WTC11 (cell line): ENCODE data around the gene GON7. TPM values are rescaled to one million over a fixed set of nuclear protein-coding genes. Genes with fewer than 3 reads are reported as not detected.

Experiments used
- ATAC-seq: fragments of 200-7000 bp; cut with Tn5 transposase; 2 replicates; pipeline ENCODE4 v1.10.0; 2021; ENCODE audit warnings: mild to moderate bottlenecking, moderate library complexity
- CTCF ChIA-PET: fragments of 300-600 bp; sonication (Branson Sonifier 250); formaldehyde crosslinking; loops from one replicate; lab custom pipeline; 2021; ENCODE audit warnings: antibody characterized with exemption; lab: Charles Lee
- POLR2A ChIA-PET: fragments of 350-600 bp; sonication (Branson Sonifier 250); formaldehyde crosslinking; loops from one replicate; lab custom pipeline; 2021; ENCODE audit warnings: antibody characterized with exemption; lab: Charles Lee
- DNase-seq: peaks from one replicate; pipeline ENCODE4 v3.0.0; 2021; ENCODE audit warnings: low spot score
- H3K27ac Mint-ChIP-seq: 2 replicates; pipeline ENCODE4 v1.8.0; 2021; ENCODE audit warnings: mixed read lengths
- H3K27me3 Mint-ChIP-seq: 2 replicates; pipeline ENCODE4 v1.8.0; 2021; ENCODE audit warnings: low read depth, mild to moderate bottlenecking, moderate library complexity, mixed read lengths
- H3K36me3 Mint-ChIP-seq: 2 replicates; pipeline ENCODE4 v1.8.0; 2021; ENCODE audit warnings: mixed read lengths
- H3K4me1 Mint-ChIP-seq: 2 replicates; pipeline ENCODE4 v1.8.0; 2022; ENCODE audit warnings: mixed read lengths
- H3K4me3 Mint-ChIP-seq: 2 replicates; pipeline ENCODE4 v1.8.0; 2021; ENCODE audit warnings: mild to moderate bottlenecking, moderate library complexity, mixed read lengths
- H3K9me3 Mint-ChIP-seq: 2 replicates; pipeline ENCODE4 v1.8.0; 2021; ENCODE audit warnings: mixed read lengths
- AR ChIP-seq: fragments of 250-450 bp; sonication (Bioruptor Pico); IDR thresholded peaks from 2 replicates; pipeline ENCODE4 v1.9.0; 2021; ENCODE audit warnings: mild to moderate bottlenecking
- ELF4 ChIP-seq: sonication (generic); formaldehyde crosslinking; IDR thresholded peaks from 2 replicates; pipeline ENCODE4 v1.8.1; 2022; ENCODE audit warnings: low read depth, mild to moderate bottlenecking, moderate library complexity, missing genetic modification reagents
- EMX1 ChIP-seq: fragments of 250-450 bp; sonication (Bioruptor Pico); IDR thresholded peaks from 2 replicates; pipeline ENCODE4 v1.8.0; 2021; ENCODE audit warnings: mild to moderate bottlenecking
- FOXP4 ChIP-seq: sonication (generic); formaldehyde crosslinking; IDR thresholded peaks from 2 replicates; pipeline ENCODE4 v1.8.0; 2022; ENCODE audit warnings: mild to moderate bottlenecking, missing genetic modification reagents
- IRF1 ChIP-seq: sonication (generic); formaldehyde crosslinking; IDR thresholded peaks from 2 replicates; pipeline ENCODE4 v1.8.0; 2023; ENCODE audit warnings: missing genetic modification reagents
- NFATC4 ChIP-seq: fragments of 250-450 bp; sonication (Bioruptor Pico); IDR thresholded peaks from 2 replicates; pipeline ENCODE4 v1.9.0; 2021; ENCODE audit warnings: mild to moderate bottlenecking
- NR1H2 ChIP-seq: sonication (generic); formaldehyde crosslinking; IDR thresholded peaks from 2 replicates; pipeline ENCODE4 v1.9.0; 2021; ENCODE audit warnings: mild to moderate bottlenecking, moderate library complexity, missing genetic modification reagents
- OVOL2 ChIP-seq: fragments of 250-450 bp; sonication (Bioruptor Pico); IDR thresholded peaks from 2 replicates; pipeline ENCODE4 v1.9.0; 2021; ENCODE audit warnings: mild to moderate bottlenecking, borderline replicate concordance
- PRRX2 ChIP-seq: fragments of 250-450 bp; sonication (Bioruptor Pico); IDR thresholded peaks from 2 replicates; pipeline ENCODE4 v1.8.0; 2021; ENCODE audit warnings: mild to moderate bottlenecking
- TEAD4 ChIP-seq: sonication (generic); formaldehyde crosslinking; IDR thresholded peaks from 2 replicates; pipeline ENCODE4 v1.8.0; 2022; ENCODE audit warnings: mild to moderate bottlenecking, missing genetic modification reagents
- ZNF138 ChIP-seq: sonication (generic); formaldehyde crosslinking; conservative IDR thresholded peaks from 2 replicates; pipeline ENCODE4 v1.8.1; 2022; ENCODE audit warnings: mild to moderate bottlenecking, moderate library complexity, missing genetic modification reagents
- ZNF232 ChIP-seq: sonication (generic); formaldehyde crosslinking; IDR thresholded peaks from 2 replicates; pipeline ENCODE4 v1.8.0; 2022; ENCODE audit warnings: mild to moderate bottlenecking, missing genetic modification reagents
- ZNF416 ChIP-seq: fragments of 250-450 bp; sonication (Bioruptor Pico); IDR thresholded peaks from 2 replicates; pipeline ENCODE4 v1.9.0; 2021; ENCODE audit warnings: mild to moderate bottlenecking, inconsistent platforms
- ZNF423 ChIP-seq: fragments of 250-450 bp; sonication (Bioruptor Pico); IDR thresholded peaks from 2 replicates; pipeline ENCODE4 v2.1.2; 2022; ENCODE audit warnings: mild to moderate bottlenecking, moderate library complexity
- ZNF512 ChIP-seq: sonication (generic); formaldehyde crosslinking; IDR thresholded peaks from 2 replicates; pipeline ENCODE4 v1.8.1; 2022; ENCODE audit warnings: missing genetic modification reagents, borderline replicate concordance
- total RNA-seq: library from RNA; stranded (reverse); gene quantifications from 3 replicates; pipeline ENCODE4 v1.2.3, GENCODE V29; 2021
- TF ChIP-seq, protein P1 (sequence below): fragments of 250-450 bp; sonication (Bioruptor Pico); IDR thresholded peaks from 2 replicates; pipeline ENCODE4 v1.9.0; 2021; ENCODE audit warnings: mild to moderate bottlenecking, borderline replicate concordance

The GON7 gene
- total RNA-seq, 1 experiment from 2014 or later: 7.4 TPM

- Mint-ChIP-seq H3K27ac (no peak overlapping the region), H3K4me1 (no peaks in the 10 kb centered on the region), H3K27me3 (no peaks in the 10 kb centered on the region), H3K9me3 (no peaks in the 10 kb centered on the region), H3K36me3 (no peaks in the 10 kb centered on the region), H3K4me3 (no peak overlapping the region)
- POLR2A ChIA-PET: interaction anchor here (0.8 kb wide), 1 partner anchor 15 kb away, joined by 4 read pairs; no protein-coding TSS in a partner anchor
- TF ChIP-seq PRRX2 (no peak), NR1H2 (no peak), OVOL2 (no peak), NFATC4 (CRISPR knock-in tag) (no peak), EMX1 (CRISPR knock-in tag) (no peak)
- TF ChIP-seq, protein P1, sequence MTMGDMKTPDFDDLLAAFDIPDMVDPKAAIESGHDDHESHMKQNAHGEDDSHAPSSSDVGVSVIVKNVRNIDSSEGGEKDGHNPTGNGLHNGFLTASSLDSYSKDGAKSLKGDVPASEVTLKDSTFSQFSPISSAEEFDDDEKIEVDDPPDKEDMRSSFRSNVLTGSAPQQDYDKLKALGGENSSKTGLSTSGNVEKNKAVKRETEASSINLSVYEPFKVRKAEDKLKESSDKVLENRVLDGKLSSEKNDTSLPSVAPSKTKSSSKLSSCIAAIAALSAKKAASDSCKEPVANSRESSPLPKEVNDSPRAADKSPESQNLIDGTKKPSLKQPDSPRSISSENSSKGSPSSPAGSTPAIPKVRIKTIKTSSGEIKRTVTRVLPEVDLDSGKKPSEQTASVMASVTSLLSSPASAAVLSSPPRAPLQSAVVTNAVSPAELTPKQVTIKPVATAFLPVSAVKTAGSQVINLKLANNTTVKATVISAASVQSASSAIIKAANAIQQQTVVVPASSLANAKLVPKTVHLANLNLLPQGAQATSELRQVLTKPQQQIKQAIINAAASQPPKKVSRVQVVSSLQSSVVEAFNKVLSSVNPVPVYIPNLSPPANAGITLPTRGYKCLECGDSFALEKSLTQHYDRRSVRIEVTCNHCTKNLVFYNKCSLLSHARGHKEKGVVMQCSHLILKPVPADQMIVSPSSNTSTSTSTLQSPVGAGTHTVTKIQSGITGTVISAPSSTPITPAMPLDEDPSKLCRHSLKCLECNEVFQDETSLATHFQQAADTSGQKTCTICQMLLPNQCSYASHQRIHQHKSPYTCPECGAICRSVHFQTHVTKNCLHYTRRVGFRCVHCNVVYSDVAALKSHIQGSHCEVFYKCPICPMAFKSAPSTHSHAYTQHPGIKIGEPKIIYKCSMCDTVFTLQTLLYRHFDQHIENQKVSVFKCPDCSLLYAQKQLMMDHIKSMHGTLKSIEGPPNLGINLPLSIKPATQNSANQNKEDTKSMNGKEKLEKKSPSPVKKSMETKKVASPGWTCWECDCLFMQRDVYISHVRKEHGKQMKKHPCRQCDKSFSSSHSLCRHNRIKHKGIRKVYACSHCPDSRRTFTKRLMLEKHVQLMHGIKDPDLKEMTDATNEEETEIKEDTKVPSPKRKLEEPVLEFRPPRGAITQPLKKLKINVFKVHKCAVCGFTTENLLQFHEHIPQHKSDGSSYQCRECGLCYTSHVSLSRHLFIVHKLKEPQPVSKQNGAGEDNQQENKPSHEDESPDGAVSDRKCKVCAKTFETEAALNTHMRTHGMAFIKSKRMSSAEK: no peak
- ATAC-seq (no peak), DNase-seq (no peak)
- CTCF ChIA-PET: interaction anchor here (0.7 to 2.8 kb wide), 2 partner anchors 8 to 153 kb away, joined by 3 to 14 read pairs; partner anchors contain the start of genes GON7 and UBR7
These were observed 7.8 kb downstream of the GON7 start for GRCh38 chr14:93199031-93199430.

- ChIA-PET CTCF (interaction anchor here (0.6 to 0.7 kb wide), 2 partner anchors 17 to 429 kb away, joined by 3 read pairs; no protein-coding TSS in a partner anchor), POLR2A (no interaction called here)
- Mint-ChIP-seq H3K9me3 (no peaks in the 10 kb centered on the region), H3K27me3 (no peaks in the 10 kb centered on the region), H3K4me3 (no peak overlapping the region), H3K36me3 (no peaks in the 10 kb centered on the region), H3K27ac (no peak overlapping the region), H3K4me1 (no peaks in the 10 kb centered on the region)
- no peak for DNase-seq
- ATAC-seq: no peak
- no peak for TF ChIP-seq ZNF138
- TF ChIP-seq TEAD4: no peak
- no peak for TF ChIP-seq IRF1
- TF ChIP-seq FOXP4 (CRISPR knock-in tag): no peak
- TF ChIP-seq ZNF512 (CRISPR knock-in tag): no peak
- no peak for TF ChIP-seq ZNF416 (CRISPR knock-in tag)
- no peak for TF ChIP-seq AR (CRISPR knock-in tag)
- no peak for TF ChIP-seq ELF4
- no peak for TF ChIP-seq ZNF423 (CRISPR knock-in tag)
- no peak for TF ChIP-seq ZNF232 (CRISPR knock-in tag)
These were observed 11.4 kb downstream of the GON7 start for GRCh38 chr14:93195316-93195999.
